Prostate gland (tissue), 2 donors: ENCODE results near the gene ACYP2. TPM values are rescaled to one million over a fixed set of nuclear protein-coding genes. Genes with fewer than 3 reads are reported as not detected.

Experiments
- DNase-seq: peaks from one replicate; pipeline ENCODE4 v3.0.0-alpha.2; 2019; ENCODE audit warnings: low spot score
- H3K27ac ChIP-seq, 2 donors: fragments of 200-600 bp; sonication (generic); 2 replicates each; pipeline ENCODE4 v1.5.1; 2017 to 2019
- H3K27me3 ChIP-seq: fragments of 200-600 bp; sonication (generic); replicated peaks from 2 replicates; pipeline ENCODE4 v1.5.1; 2019; ENCODE audit not compliant: insufficient read depth
- H3K36me3 ChIP-seq, 2 donors: fragments of 200-600 bp; sonication (generic); 1 replicate in 1 of 2; 2 replicates in 1 of 2; pipeline versions ENCODE4 v1.5.1 to v1.8.1; 2017 to 2019
- H3K4me1 ChIP-seq: fragments of 200-600 bp; sonication (generic); replicated peaks from 2 replicates; pipeline ENCODE4 v1.5.1; 2019
- H3K4me3 ChIP-seq, 2 donors: fragments of 200-600 bp; sonication (generic); 2 replicates each; pipeline ENCODE4 v1.5.1; 2017 to 2019
- H3K9me3 ChIP-seq: fragments of 200-600 bp; sonication (generic); 2 replicates; pipeline ENCODE4 v1.5.1; 2017
- POLR2A ChIP-seq: fragments of 450-650 bp; IDR thresholded peaks from one replicate; pipeline ENCODE4 v1.6.1; 2016; ENCODE audit warnings: antibody characterized with exemption, mild to moderate bottlenecking
- POLR2AphosphoS5 ChIP-seq: sonication (generic); formaldehyde crosslinking; IDR thresholded peaks from one replicate; pipeline ENCODE4 v1.6.1; 2017; ENCODE audit warnings: antibody characterized with exemption
- WGBS: methylation state at CpG from one replicate; pipeline ENCODE4 v1.1.5; 2018; 5-methylcytosine and 5-hydroxymethylcytosine counted together
- intact Hi-C: fragments of 100-400 bp; cut with DNase I; formaldehyde crosslinking; loops from one replicate; pipeline ENCODE4 v1.14.2; 2022
- total RNA-seq, 2 donors: library from RNA; depleted of rRNA; stranded (reverse); fragments of >200 nt; gene quantifications; one replicate each; pipeline ENCODE4 v1.1.0, GENCODE V29; 2016
- TF ChIP-seq, protein P1 (sequence below), 4 experiments: fragments of 200-600 bp in 2 of 4; fragments of 450-650 bp in 2 of 4; sonication (generic) in 2 of 4; IDR thresholded peaks; 1 replicate in 3 of 4; 2 replicates in 1 of 4; pipeline ENCODE4 v1.5.1; 2016 to 2019; ENCODE audit warnings: antibody characterized with exemption in 4 of 4, mild to moderate bottlenecking in 2 of 4, moderate library complexity in 2 of 4

ACYP2 gene
- total RNA-seq, 2 donors from 2014 or later = 30.6 to 39.7 TPM

DNA sequence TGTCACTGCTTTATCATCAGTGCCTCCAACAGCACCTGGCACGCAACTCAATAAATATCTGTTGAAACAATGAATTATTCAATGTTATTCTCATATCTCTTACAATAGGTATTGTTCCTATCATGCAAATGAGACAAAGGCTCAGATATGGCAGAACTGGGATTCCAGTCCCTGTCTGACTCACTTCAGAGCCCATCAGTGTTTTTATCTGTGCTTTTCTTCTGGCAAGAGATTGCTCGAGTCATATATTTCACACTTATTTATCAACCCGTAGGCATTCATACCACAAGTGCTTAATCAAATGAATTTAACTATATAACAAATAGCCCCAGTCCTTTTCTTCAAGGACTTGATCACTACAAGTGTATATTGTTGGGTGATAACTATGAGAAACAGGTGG is 217.0 kb downstream of the ACYP2 start:
- no peaks in the 10 kb centered on the region for H3K27me3 ChIP-seq
- no peak for DNase-seq
- no peaks in the 10 kb centered on the region for H3K36me3 ChIP-seq
- no peak overlapping the region for H3K27ac ChIP-seq
- TF ChIP-seq, protein P1, sequence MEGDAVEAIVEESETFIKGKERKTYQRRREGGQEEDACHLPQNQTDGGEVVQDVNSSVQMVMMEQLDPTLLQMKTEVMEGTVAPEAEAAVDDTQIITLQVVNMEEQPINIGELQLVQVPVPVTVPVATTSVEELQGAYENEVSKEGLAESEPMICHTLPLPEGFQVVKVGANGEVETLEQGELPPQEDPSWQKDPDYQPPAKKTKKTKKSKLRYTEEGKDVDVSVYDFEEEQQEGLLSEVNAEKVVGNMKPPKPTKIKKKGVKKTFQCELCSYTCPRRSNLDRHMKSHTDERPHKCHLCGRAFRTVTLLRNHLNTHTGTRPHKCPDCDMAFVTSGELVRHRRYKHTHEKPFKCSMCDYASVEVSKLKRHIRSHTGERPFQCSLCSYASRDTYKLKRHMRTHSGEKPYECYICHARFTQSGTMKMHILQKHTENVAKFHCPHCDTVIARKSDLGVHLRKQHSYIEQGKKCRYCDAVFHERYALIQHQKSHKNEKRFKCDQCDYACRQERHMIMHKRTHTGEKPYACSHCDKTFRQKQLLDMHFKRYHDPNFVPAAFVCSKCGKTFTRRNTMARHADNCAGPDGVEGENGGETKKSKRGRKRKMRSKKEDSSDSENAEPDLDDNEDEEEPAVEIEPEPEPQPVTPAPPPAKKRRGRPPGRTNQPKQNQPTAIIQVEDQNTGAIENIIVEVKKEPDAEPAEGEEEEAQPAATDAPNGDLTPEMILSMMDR (IDR thresholded peaks at IDR 0.05) = no peak
- no peak for TF ChIP-seq POLR2A
- no peak for TF ChIP-seq POLR2AphosphoS5
- intact Hi-C loops = loop anchor here (5.0 to 10.0 kb wide), 3 partner anchors 120 to 372 kb away; partner anchors contain the start of gene ACYP2
- no peaks in the 10 kb centered on the region for H3K4me1 ChIP-seq
- H3K9me3 ChIP-seq = no peaks in the 10 kb centered on the region
- H3K4me3 ChIP-seq = no peak overlapping the region
- 78% methylated on average over 3 of the region's 3 CpGs for WGBS

DNA sequence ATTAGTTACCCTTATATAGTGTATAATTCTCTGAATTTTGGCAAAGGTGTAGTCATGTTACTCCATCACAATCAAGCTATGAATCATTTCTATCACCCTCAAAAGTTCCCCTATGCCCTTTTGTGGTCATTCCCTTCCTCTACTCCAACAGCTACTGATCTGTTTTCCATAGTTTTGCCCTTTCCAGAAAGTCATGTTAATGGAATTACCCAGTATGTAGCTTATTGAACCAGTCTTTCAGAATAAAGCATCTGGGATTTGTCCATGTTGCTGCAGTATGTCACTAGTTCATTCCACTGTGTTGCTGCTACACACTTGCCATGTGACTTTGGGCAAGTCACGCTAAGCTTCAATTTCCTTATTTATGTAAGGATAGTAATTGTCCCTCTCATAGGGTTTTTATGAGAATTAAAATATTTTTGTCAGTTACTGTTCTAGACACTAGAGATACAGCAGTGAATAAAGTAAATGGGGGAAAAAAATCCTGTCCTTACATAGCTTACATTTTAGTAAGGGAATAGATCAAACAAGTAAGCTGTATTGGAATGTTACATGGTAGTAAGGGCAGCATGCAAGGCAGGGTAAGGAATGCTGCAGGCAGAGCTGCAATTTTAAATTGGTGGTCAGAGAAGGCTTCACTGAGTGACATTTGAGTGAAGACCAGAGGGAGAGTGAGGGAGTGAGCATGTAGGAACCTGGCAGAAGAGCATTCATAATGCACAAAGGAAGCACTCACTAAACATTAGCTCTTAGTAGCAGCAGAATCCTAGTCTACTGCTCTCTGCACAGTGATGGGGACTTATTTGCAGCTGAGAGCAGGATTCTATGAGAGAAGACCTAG is 220.9 kb downstream of the ACYP2 start:
- no peaks in the 10 kb centered on the region for H3K36me3 ChIP-seq
- no peaks in the 10 kb centered on the region for H3K27me3 ChIP-seq
- no peak for DNase-seq
- intact Hi-C loops = loop anchor here (10.0 kb wide), 1 partner anchor 368 kb away; no protein-coding TSS in a partner anchor
- H3K9me3 ChIP-seq = no peaks in the 10 kb centered on the region
- WGBS = 57% methylated on average over 1 of the region's 1 CpG
- TF ChIP-seq POLR2A = no peak
- TF ChIP-seq, protein P1 (IDR thresholded peaks at IDR 0.05) = no peak
- no peak for TF ChIP-seq POLR2AphosphoS5
- no peak overlapping the region for H3K27ac ChIP-seq
- no peak overlapping the region for H3K4me3 ChIP-seq
- no peaks in the 10 kb centered on the region for H3K4me1 ChIP-seq

DNA sequence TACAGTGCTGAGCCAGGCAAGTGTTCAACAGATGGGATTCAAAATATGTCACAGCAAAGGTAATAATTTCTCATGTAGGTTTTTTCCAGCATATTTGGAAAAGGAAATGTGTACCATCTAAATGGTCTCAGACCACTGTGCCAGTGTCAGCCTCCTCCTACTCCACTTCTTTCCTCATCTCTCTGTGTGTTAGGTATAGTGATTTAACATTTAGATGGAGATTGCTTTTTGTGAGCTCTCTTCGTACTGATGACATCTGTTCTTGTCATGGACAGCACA is 221.5 kb downstream of the ACYP2 start:
- no peaks in the 10 kb centered on the region for H3K9me3 ChIP-seq
- intact Hi-C loops = loop anchor here (10.0 kb wide), 1 partner anchor 368 kb away; no protein-coding TSS in a partner anchor
- no peaks in the 10 kb centered on the region for H3K27me3 ChIP-seq
- WGBS = 89% methylated on average over 1 of the region's 1 CpG
- H3K36me3 ChIP-seq = no peaks in the 10 kb centered on the region
- no peak overlapping the region for H3K4me3 ChIP-seq
- no peak for DNase-seq
- TF ChIP-seq, protein P1 (IDR thresholded peaks at IDR 0.05) = no peak
- H3K27ac ChIP-seq = no peak overlapping the region
- no peaks in the 10 kb centered on the region for H3K4me1 ChIP-seq

DNA sequence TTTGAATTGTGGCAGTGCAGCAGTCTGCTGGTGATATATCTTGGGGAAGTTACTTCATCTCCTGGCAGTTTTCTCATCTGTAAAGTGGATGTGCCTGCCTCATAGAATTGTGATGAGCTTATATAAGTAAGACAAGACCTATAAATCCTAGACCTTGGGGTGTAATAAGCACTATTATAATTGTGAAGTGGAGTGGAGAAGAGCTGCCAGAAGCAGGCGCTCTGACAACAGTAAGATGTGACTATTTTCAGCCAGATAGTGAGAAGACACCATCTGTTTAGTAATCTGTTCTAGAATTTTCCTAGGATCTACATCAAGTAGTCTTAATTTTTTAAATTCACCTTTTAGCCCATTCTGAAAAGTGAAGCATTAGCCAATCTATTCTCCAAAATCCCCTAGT is 226.2 kb downstream of the ACYP2 start:
- TF ChIP-seq POLR2AphosphoS5 (no peak), POLR2A (no peak)
- TF ChIP-seq, protein P1 (IDR thresholded peaks at IDR 0.05) = no peak
- H3K36me3 ChIP-seq = no peaks in the 10 kb centered on the region
- H3K4me1 ChIP-seq = no peaks in the 10 kb centered on the region
- H3K27me3 ChIP-seq = no peaks in the 10 kb centered on the region
- H3K4me3 ChIP-seq = no peak overlapping the region
- intact Hi-C loops = no loop called here
- H3K9me3 ChIP-seq = no peaks in the 10 kb centered on the region
- WGBS = 84% methylated on average over 1 of the region's 1 CpG
- no peak for DNase-seq
- H3K27ac ChIP-seq = no peak overlapping the region

DNA sequence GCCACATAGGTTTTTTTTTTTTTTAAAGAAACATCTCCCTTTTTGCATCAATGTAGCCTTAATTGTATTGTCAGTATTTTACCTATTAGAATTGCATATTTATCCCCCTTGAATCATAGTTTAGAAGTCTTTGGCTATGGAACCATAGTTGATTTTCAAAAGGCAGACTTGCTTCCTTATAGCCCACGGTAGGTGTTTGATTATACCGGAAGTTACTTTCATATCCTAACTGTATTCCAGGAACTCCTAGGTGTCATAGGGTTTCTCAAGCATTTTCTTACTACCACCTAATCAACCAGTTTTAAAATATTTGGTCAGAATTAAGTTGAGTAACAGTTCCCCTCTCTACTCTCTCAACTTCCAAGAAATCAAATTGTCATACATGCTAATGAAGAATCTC is 227.2 kb downstream of the ACYP2 start:
- Histone ChIP-seq H3K36me3 (no peaks in the 10 kb centered on the region), H3K4me3 (no peak overlapping the region), H3K4me1 (no peaks in the 10 kb centered on the region), H3K9me3 (no peaks in the 10 kb centered on the region), H3K27me3 (no peaks in the 10 kb centered on the region), H3K27ac (no peak overlapping the region)
- intact Hi-C loops = no loop called here
- DNase-seq = no peak
- TF ChIP-seq POLR2AphosphoS5 (no peak), POLR2A (no peak)
- TF ChIP-seq, protein P1 (IDR thresholded peaks at IDR 0.05) = no peak
- 98% methylated on average over 2 of the region's 2 CpGs for WGBS
